HepG2 (cell line): ENCODE results near the gene ZIC4. TPM values are rescaled to one million over a fixed set of nuclear protein-coding genes. Genes with fewer than 3 reads are reported as not detected.

Experiments
- ATAC-seq: fragments of 200-7000 bp; cut with Tn5 transposase; 3 replicates; pipeline ENCODE4 v1.9.1; 2020; ENCODE audit warnings: mild to moderate bottlenecking, moderate library complexity
- BruUV-seq: library from RNA; stranded (reverse); fragments of 400-500 nt; replicated peaks from 2 replicates; lab custom pipeline; 2021; lab: Mats Ljungman, UMichigan
- CTCF ChIA-PET: fragments of 300-600 bp; formaldehyde crosslinking; extraction: SDS; loops from one replicate; lab custom pipeline; 2021; ENCODE audit warnings: low total read pairs, inconsistent platforms, low intra/inter-chr PET ratio; lab: Yijun Ruan, JAX
- POLR2A ChIA-PET: fragments of 350-600 bp; sonication (Branson Sonifier 250); formaldehyde crosslinking; loops from one replicate; lab custom pipeline; 2020; ENCODE audit warnings: antibody characterized with exemption, inconsistent platforms; lab: Yijun Ruan, JAX
- DNase-seq: peaks from one replicate; pipeline ENCODE4 v3.0.0-alpha.2; 2015; ENCODE audit warnings: low spot score
- FAIRE-seq: peaks from 3 replicates; lab custom pipeline; 2011; peaks lifted over from hg19 to GRCh38; lab: Jason Lieb, UNC
- H2AFZ ChIP-seq: one replicate; pipeline ENCODE4 v1.6.1; 2011; ENCODE audit warnings: low read length, inconsistent platforms
- H3K27ac ChIP-seq: fragments of 300-600 bp; 3 replicates; pipeline ENCODE4 v1.8.0; 2011; ENCODE audit warnings: mixed run types, mild to moderate bottlenecking, mixed read lengths, low read length, inconsistent platforms; ENCODE audit not compliant: insufficient read depth; ENCODE audit errors: extremely low read length
- H3K27me3 ChIP-seq, 2 experiments: fragments of 200-600 bp in 1 of 2; 2 replicates in 1 of 2; 3 replicates in 1 of 2; pipeline versions ENCODE4 v1.6.0 to v1.8.0; 2011; ENCODE audit warnings: low read length in 2 of 2, mild to moderate bottlenecking in 2 of 2, moderate library complexity in 2 of 2, inconsistent platforms in 1 of 2; ENCODE audit not compliant: insufficient read depth in 2 of 2, control insufficient read depth in 1 of 2
- H3K36me3 ChIP-seq, 2 experiments: fragments of 200-600 bp in 1 of 2; replicated peaks in 1 of 2; 2 replicates in 1 of 2; 3 replicates in 1 of 2; pipeline versions ENCODE4 v1.5.1 to v1.8.0; 2011; ENCODE audit warnings: low read length in 2 of 2, inconsistent platforms in 1 of 2; ENCODE audit not compliant: insufficient read depth in 2 of 2, control insufficient read depth in 1 of 2
- H3K4me1 ChIP-seq: 2 replicates; pipeline ENCODE4 v1.5.1; 2012; ENCODE audit warnings: low read length, inconsistent platforms; ENCODE audit not compliant: insufficient read depth
- H3K4me2 ChIP-seq: 2 replicates; pipeline ENCODE4 v1.6.0; 2011; ENCODE audit warnings: low read depth, low read length, inconsistent platforms
- H3K4me3 ChIP-seq, 3 experiments: fragments of 200-600 bp in 1 of 3; sonication (generic), shearing (Covaris generic) in 1 of 3; replicated peaks in 1 of 3; 2 replicates each; pipeline ENCODE4 v1.5.1; 2011 to 2016; ENCODE audit warnings: low read length in 3 of 3, inconsistent platforms in 2 of 3, low read depth in 2 of 3, mild to moderate bottlenecking in 2 of 3, control low read depth in 1 of 3, mixed read lengths in 1 of 3; ENCODE audit not compliant: insufficient read depth in 1 of 3
- H3K79me2 ChIP-seq: one replicate; pipeline ENCODE4 v1.6.1; 2011; ENCODE audit warnings: low read length, inconsistent platforms; ENCODE audit not compliant: insufficient read depth
- H3K9ac ChIP-seq: 2 replicates; pipeline ENCODE4 v1.6.0; 2011; ENCODE audit warnings: mild to moderate bottlenecking, low read depth, low read length, inconsistent platforms; ENCODE audit not compliant: insufficient read depth
- H3K9me3 ChIP-seq: 2 replicates; pipeline ENCODE4 v1.5.1; 2012; ENCODE audit warnings: mild to moderate bottlenecking, low read length
- H4K20me1 ChIP-seq: 2 replicates; pipeline ENCODE4 v1.6.0; 2011; ENCODE audit warnings: inconsistent platforms, mild to moderate bottlenecking, low read length, moderate library complexity; ENCODE audit not compliant: insufficient read depth
- ARNT ChIP-seq: fragments of 450-650 bp; IDR thresholded peaks from 2 replicates; pipeline ENCODE4 v1.6.1; 2017
- MXD4 ChIP-seq: IDR thresholded peaks from 2 replicates; pipeline ENCODE4 v1.6.1; 2016; ENCODE audit warnings: mild to moderate bottlenecking, missing biosample characterization, missing genetic modification reagents
- SMC3 ChIP-seq: IDR thresholded peaks from 2 replicates; pipeline ENCODE4 v1.6.1; 2011; ENCODE audit warnings: low read length, improper control_type of control experiment
- SOX6 ChIP-seq, 2 experiments: fragments of 450-650 bp in 1 of 2; sonication (generic) in 1 of 2; formaldehyde crosslinking in 1 of 2; IDR thresholded peaks; 2 replicates each; pipeline versions ENCODE4 v1.4.0 to v1.6.1; 2017 to 2020; ENCODE audit warnings: antibody characterized with exemption in 1 of 2, mild to moderate bottlenecking in 1 of 2, missing genetic modification reagents in 1 of 2
- TOE1 ChIP-seq: sonication (generic); formaldehyde crosslinking; IDR thresholded peaks from 2 replicates; pipeline ENCODE4 v1.4.0; 2020; ENCODE audit warnings: mild to moderate bottlenecking, missing genetic modification reagents
- ZBTB21 ChIP-seq: sonication (generic); formaldehyde crosslinking; IDR thresholded peaks from 2 replicates; pipeline ENCODE4 v1.4.0; 2020; ENCODE audit warnings: missing genetic modification reagents
- ZKSCAN1 ChIP-seq: fragments of 150-350 bp; IDR thresholded peaks from 2 replicates; pipeline ENCODE4 v1.6.1; 2014; ENCODE audit warnings: low read length
- ZKSCAN5 ChIP-seq: sonication (generic); formaldehyde crosslinking; IDR thresholded peaks from 2 replicates; pipeline ENCODE4 v1.5.1; 2020; ENCODE audit warnings: mild to moderate bottlenecking, missing genetic modification reagents
- ZNF501 ChIP-seq: sonication (generic); formaldehyde crosslinking; IDR thresholded peaks from 2 replicates; pipeline ENCODE4 v1.5.1; 2020; ENCODE audit warnings: mild to moderate bottlenecking, moderate library complexity, missing genetic modification reagents
- ZUFSP ChIP-seq: sonication (generic); formaldehyde crosslinking; IDR thresholded peaks from 2 replicates; pipeline ENCODE4 v1.9.0; 2021; ENCODE audit warnings: missing genetic modification reagents, mild to moderate bottlenecking, borderline replicate concordance
- WGBS: methylation state at CpG from one replicate; pipeline ENCODE4 v1.1.6; 2017; ENCODE audit warnings: low lambda C conversion rate; 5-methylcytosine and 5-hydroxymethylcytosine counted together
- in situ Hi-C: cut with HindIII; loops from 2 replicates; pipeline ENCODE4 v1.10.0; 2017; ENCODE audit warnings: low pct_unique_long_range_greater_than_20kb; ENCODE audit not compliant: extremely low pct_ligation_motif_present
- intact Hi-C: fragments of 100-400 bp; cut with micrococcal nuclease; formaldehyde crosslinking; loops from one replicate; pipeline ENCODE4 v1.10.0; 2022; ENCODE audit not compliant: unreplicated experiment
- polyA plus RNA-seq, 8 experiments: library from polyadenylated mRNA; depleted of rRNA in 3 of 8; stranded (reverse) in 7 of 8; unstranded in 1 of 8; fragments of >200 nt; fragmentation: Illumina TruSeq in 4 of 8; extraction: Trizol in 4 of 8; gene quantifications; 2 replicates each; pipeline versions ENCODE4 v1.2.1 to v1.2.3, GENCODE V29; 2011 to 2016; ENCODE audit warnings: low read depth in 4 of 8, missing spikeins in 1 of 8, mixed read lengths in 1 of 8; ENCODE audit not compliant: insufficient read depth in 1 of 8
- total RNA-seq, 5 experiments: library from RNA; depleted of rRNA; stranded (reverse); fragments of >200 nt; fragmentation: Illumina TruSeq; extraction: Trizol; gene quantifications; 2 replicates each; pipeline ENCODE4 v1.2.3, GENCODE V29; 2016; ENCODE audit warnings: low read depth in 1 of 5

Gene ZIC4
- total and polyA plus RNA-seq, 2 of the 13 experiments (the other 11 are each of a cell fraction or from before 2014, with no cell fraction given) = not detected

GRCh38 chr3:147422601-147423536, 16.5 kb upstream of the ZIC4 start:
- Histone ChIP-seq H3K9ac (no peak overlapping the region), H3K27me3 (peaks cover 4 to 56% of the 10 kb centered on the region in 2 experiments; a peak in 4 of 5 replicates), H3K79me2 (no peaks in the 10 kb centered on the region), H3K4me3 (no peak overlapping the region), H3K4me1 (no peaks in the 10 kb centered on the region), H3K9me3 (no peaks in the 10 kb centered on the region), H4K20me1 (no peaks in the 10 kb centered on the region), H2AFZ (no peak overlapping the region), H3K36me3 (no peaks in the 10 kb centered on the region), H3K4me2 (no peak overlapping the region), H3K27ac (no peak overlapping the region)
- TF ChIP-seq ZUFSP (CRISPR knock-in tag) (no peak), ZNF501 (CRISPR knock-in tag) (no peak), SMC3 (no peak), MXD4 (no peak), SOX6 (IDR thresholded peaks at IDR 0.05) (no peak), SOX6 (CRISPR knock-in tag; IDR thresholded peaks at IDR 0.05) (no peak), ZBTB21 (no peak), TOE1 (no peak), ZKSCAN1 (no peak), ARNT (no peak), ZKSCAN5 (CRISPR knock-in tag) (no peak)
- POLR2A ChIA-PET = no interaction called here
- in situ Hi-C loops = no loop called here
- FAIRE-seq = no peak
- DNase-seq = no peak
- no peak for ATAC-seq
- 57% methylated on average over 28 of the region's 36 CpGs for WGBS
- intact Hi-C loops = no loop called here
- CTCF ChIA-PET = no interaction called here
- no TSS peak for BruUV-seq
